Aorta (tissue), 5 donors: ENCODE results near the gene SEC14L2. TPM values are rescaled to one million over a fixed set of nuclear protein-coding genes. Genes with fewer than 3 reads are reported as not detected.
"Not testable (repeated sequence)": the region's sequence is repeated elsewhere in the genome, so short reads cannot be mapped to it uniquely, and the experiment has no call there.

ENCODE experiments used
- ATAC-seq: fragments of 200-7000 bp; cut with Tn5 transposase; one replicate; pipeline ENCODE4 v1.9.1; 2022; ENCODE audit warnings: moderate library complexity; ENCODE audit not compliant: low FRiP score
- DNase-seq, 2 donors: peaks; one replicate each; pipeline ENCODE4 v3.0.0-alpha.2; 2020
- H3K27ac ChIP-seq, 2 donors: one replicate each; pipeline ENCODE4 v1.5.1; 2013; ENCODE audit warnings: low read length in 2 of 2, mild to moderate bottlenecking in 2 of 2, moderate library complexity in 2 of 2, control low read depth in 1 of 2, inconsistent platforms in 1 of 2, low read depth in 1 of 2
- H3K27me3 ChIP-seq, 2 donors: one replicate each; pipeline ENCODE4 v1.6.1; 2013; ENCODE audit warnings: control low read depth in 1 of 2, low read length in 1 of 2, mild to moderate bottlenecking in 1 of 2, moderate library complexity in 1 of 2; ENCODE audit not compliant: insufficient read depth in 2 of 2, control insufficient read depth in 1 of 2
- H3K36me3 ChIP-seq, 2 donors: one replicate each; pipeline ENCODE4 v1.6.1; 2013; ENCODE audit warnings: control low read depth in 1 of 2, low read length in 1 of 2, mild to moderate bottlenecking in 1 of 2; ENCODE audit not compliant: insufficient read depth in 2 of 2, control insufficient read depth in 1 of 2
- H3K4me1 ChIP-seq, 2 donors: one replicate each; pipeline ENCODE4 v1.6.1; 2013; ENCODE audit warnings: low read length in 2 of 2, control low read depth in 1 of 2, mild to moderate bottlenecking in 1 of 2, moderate library complexity in 1 of 2; ENCODE audit not compliant: insufficient read depth in 2 of 2, control insufficient read depth in 1 of 2
- H3K4me3 ChIP-seq, 2 donors: one replicate each; pipeline ENCODE4 v1.5.1; 2013; ENCODE audit warnings: low read length in 2 of 2, control low read depth in 1 of 2, mild to moderate bottlenecking in 1 of 2
- H3K9me3 ChIP-seq: one replicate; pipeline ENCODE4 v1.6.1; 2013; ENCODE audit warnings: mild to moderate bottlenecking, low read length; ENCODE audit not compliant: control insufficient read depth
- WGBS, 2 donors: extraction: QIAGEN DNeasy Blood & Tissue Kit; methylation state at CpG; one replicate each; pipeline ENCODE4 v1.1.7; 2013; 5-methylcytosine and 5-hydroxymethylcytosine counted together
- intact Hi-C, 2 donors: fragments of 100-400 bp; cut with DNase I; formaldehyde crosslinking; loops; one replicate each; pipeline versions ENCODE4 v1.14.2 to v1.15.0; 2022
- polyA plus RNA-seq, 2 donors: library from polyadenylated mRNA; stranded (reverse); fragments of 200-250 nt; gene quantifications; one replicate each; pipeline ENCODE4 v1.2.3, GENCODE V29; 2013
- total RNA-seq, 2 donors: library from RNA; stranded (reverse); fragmentation: NEBNext Ultra II Directional; extraction: Animal tissue kit (Norgen Biotek cat#: 25700); gene quantifications; one replicate each; pipeline ENCODE4 v1.2.1, GENCODE V29; 2021
- donor health status: healthy with polysubstance abuse.
- donor health status: Bipolar disorder and iron deficiency.
- donor health status: DM: no; HTN: no; CAD: no.
- donor health status: DM: no; HTN: no; CAD: no.
- donor health status: DM: yes; HTN: yes; CAD: no.

Gene SEC14L2
- total and polyA plus RNA-seq, 4 donors = 11.8 to 14.7 (median 13.0) TPM

GRCh38 chr22:30398685-30399680 is 2.2 kb downstream of the SEC14L2 start:
- Histone ChIP-seq H3K9me3 (no peaks in the 10 kb centered on the region), H3K4me3 (no peak overlapping the region), H3K36me3 (no peaks in the 10 kb centered on the region), H3K27me3 (no peaks in the 10 kb centered on the region), H3K4me1 (peaks cover 0 to 2% of the 10 kb centered on the region in 2 donors), H3K27ac (no peak overlapping the region)
- intact Hi-C loops = no loop called here
- WGBS, 2 donors = 56 to 57% methylated on average over 23 to 25 of the region's 25 CpGs
- DNase-seq (no peak), ATAC-seq (peak; percentile 20)

- H3K9me3 ChIP-seq = no peaks in the 10 kb centered on the region
- no peaks in the 10 kb centered on the region for H3K36me3 ChIP-seq
- intact Hi-C loops = no loop called here
- DNase-seq (no peak), ATAC-seq (no peak)
- 90 to 92% methylated on average over 5 of the region's 5 CpGs for WGBS, 2 donors
- peaks cover 0 to 2% of the 10 kb centered on the region in 2 donors for H3K4me1 ChIP-seq
- no peaks in the 10 kb centered on the region for H3K27me3 ChIP-seq
- H3K27ac ChIP-seq = no peak overlapping the region
- no peak overlapping the region for H3K4me3 ChIP-seq
Observed at GRCh38 chr22:30399718-30400117, 2.9 kb downstream of the SEC14L2 start.

- WGBS, 2 donors = 86 to 92% methylated on average over 1 of the region's 1 CpG
- H3K9me3 ChIP-seq = no peaks in the 10 kb centered on the region
- no peaks in the 10 kb centered on the region for H3K36me3 ChIP-seq
- intact Hi-C loops = no loop called here
- H3K27me3 ChIP-seq = no peaks in the 10 kb centered on the region
- peaks cover 0 to 2% of the 10 kb centered on the region in 2 donors for H3K4me1 ChIP-seq
- no peak for ATAC-seq
- H3K4me3 ChIP-seq = no peak overlapping the region
- no peak overlapping the region for H3K27ac ChIP-seq
- DNase-seq = no peak
Observed at GRCh38 chr22:30400159-30400558, 3.3 kb downstream of the SEC14L2 start.

- H3K9me3 ChIP-seq, H3K4me3 ChIP-seq, intact Hi-C loops, H3K36me3 ChIP-seq, H3K27me3 ChIP-seq, H3K4me1 ChIP-seq, DNase-seq, ATAC-seq, H3K27ac ChIP-seq: not testable (repeated sequence)
- WGBS, 2 donors = 97 to 100% methylated on average over 3 of the region's 3 CpGs
Observed at GRCh38 chr22:30401024-30401423, 4.2 kb downstream of the SEC14L2 start.

GRCh38 chr22:30402028-30402765 is 5.4 kb downstream of the SEC14L2 start:
- Histone ChIP-seq H3K27me3 (no peaks in the 10 kb centered on the region), H3K4me3 (no peak overlapping the region), H3K9me3 (no peaks in the 10 kb centered on the region), H3K36me3 (no peaks in the 10 kb centered on the region), H3K27ac (no peak overlapping the region), H3K4me1 (peaks cover 0 to 2% of the 10 kb centered on the region in 2 donors)
- DNase-seq (no peak), ATAC-seq (no peak)
- 64% methylated on average over 5 of the region's 5 CpGs for WGBS, 2 donors
- intact Hi-C loops = no loop called here

GRCh38 chr22:30402766-30403104 is 5.9 kb downstream of the SEC14L2 start:
- H3K4me1 ChIP-seq, H3K4me3 ChIP-seq, H3K36me3 ChIP-seq, H3K27ac ChIP-seq, H3K27me3 ChIP-seq, H3K9me3 ChIP-seq, ATAC-seq, intact Hi-C loops: not testable (repeated sequence)
- WGBS, 2 donors = 96 to 97% methylated on average over 5 of the region's 5 CpGs
- peak in 1 of 2 donors; percentile 13 for DNase-seq

GRCh38 chr22:30404307-30404706 is 7.5 kb downstream of the SEC14L2 start:
- no peaks in the 10 kb centered on the region for H3K9me3 ChIP-seq
- no peaks in the 10 kb centered on the region for H3K36me3 ChIP-seq
- DNase-seq (no peak), ATAC-seq (no peak)
- no peak overlapping the region for H3K27ac ChIP-seq
- no peak overlapping the region for H3K4me3 ChIP-seq
- no peaks in the 10 kb centered on the region for H3K4me1 ChIP-seq
- intact Hi-C loops = no loop called here
- no peaks in the 10 kb centered on the region for H3K27me3 ChIP-seq
- WGBS, 2 donors = 87 to 91% methylated on average over 6 of the region's 6 CpGs

GRCh38 chr22:30405731-30406130 is 8.9 kb downstream of the SEC14L2 start:
- ATAC-seq (no peak), DNase-seq (no peak)
- intact Hi-C loops = no loop called here
- Histone ChIP-seq H3K4me1 (no peaks in the 10 kb centered on the region), H3K4me3 (no peak overlapping the region), H3K9me3 (no peaks in the 10 kb centered on the region), H3K36me3 (no peaks in the 10 kb centered on the region), H3K27ac (no peak overlapping the region), H3K27me3 (no peaks in the 10 kb centered on the region)
- 62 to 79% methylated on average over 4 of the region's 4 CpGs for WGBS, 2 donors
